A549 (cell line): ENCODE results near the gene PLAC8.

ENCODE experiments used
- BHLHE40 ChIP-seq: IDR thresholded peaks from 2 replicates; pipeline ENCODE4 v1.6.1; 2012; ENCODE audit warnings: low read depth, low read length, inconsistent platforms
- CEBPB ChIP-seq, 2 experiments: fragments of >200 bp in 1 of 2; sonication (Bioruptor Twin) in 1 of 2; formaldehyde crosslinking in 1 of 2; IDR thresholded peaks; 2 replicates each; pipeline ENCODE4 v1.6.1; 2012 to 2016
- KDM5A ChIP-seq: fragments of 200-600 bp; sonication (generic); IDR thresholded peaks from 2 replicates; pipeline ENCODE4 v1.6.1; 2016; ENCODE audit warnings: antibody characterized with exemption, mild to moderate bottlenecking
- MAFK ChIP-seq: fragments of 450-650 bp; IDR thresholded peaks from 2 replicates; pipeline ENCODE4 v1.6.1; 2014; ENCODE audit not compliant: partially characterized antibody
- MAX ChIP-seq: IDR thresholded peaks from 2 replicates; pipeline ENCODE4 v1.6.1; 2012
- MAZ ChIP-seq: fragments of 150-350 bp; IDR thresholded peaks from 2 replicates; pipeline ENCODE4 v1.6.1; 2014; ENCODE audit warnings: antibody characterized with exemption, low read depth, low read length, borderline replicate concordance
- MYC ChIP-seq: IDR thresholded peaks from 2 replicates; pipeline ENCODE4 v1.6.1; 2012; ENCODE audit warnings: mild to moderate bottlenecking, inconsistent platforms, low read length, improper control_type of control experiment, borderline replicate concordance
- PHF8 ChIP-seq: fragments of 200-600 bp; sonication (generic); IDR thresholded peaks from 2 replicates; pipeline ENCODE4 v1.6.1; 2016; ENCODE audit warnings: low read depth, mild to moderate bottlenecking, antibody characterized with exemption, moderate library complexity, borderline replicate concordance
- POLR2A ChIP-seq: IDR thresholded peaks from 2 replicates; pipeline ENCODE4 v1.6.1; 2012; ENCODE audit warnings: mild to moderate bottlenecking, low read length
- RAD21 ChIP-seq, 2 experiments: fragments of >200 bp in 1 of 2; sonication (Bioruptor Twin) in 1 of 2; formaldehyde crosslinking in 1 of 2; IDR thresholded peaks in 1 of 2; conservative IDR thresholded peaks in 1 of 2; 2 replicates in 1 of 2; 3 replicates in 1 of 2; pipeline ENCODE4 v1.6.1; 2012 to 2018; ENCODE audit warnings: inconsistent platforms in 1 of 2
- SMC3 ChIP-seq: fragments of >200 bp; sonication (Bioruptor Twin); formaldehyde crosslinking; IDR thresholded peaks from 3 replicates; pipeline ENCODE4 v1.6.1; 2018; ENCODE audit warnings: inconsistent platforms
- SREBF2 ChIP-seq: fragments of 450-650 bp; IDR thresholded peaks from 2 replicates; pipeline ENCODE4 v1.6.1; 2014; ENCODE audit warnings: mild to moderate bottlenecking, moderate library complexity
- TF ChIP-seq, protein P1 (sequence below): fragments of >200 bp; sonication (Bioruptor Twin); formaldehyde crosslinking; IDR thresholded peaks from 3 replicates; pipeline ENCODE4 v1.5.1; 2016
- TF ChIP-seq, protein P2 (sequence below): fragments of 150-350 bp; IDR thresholded peaks from 2 replicates; pipeline ENCODE4 v1.6.1; 2014; ENCODE audit warnings: low read depth, mild to moderate bottlenecking, low read length

DNA sequence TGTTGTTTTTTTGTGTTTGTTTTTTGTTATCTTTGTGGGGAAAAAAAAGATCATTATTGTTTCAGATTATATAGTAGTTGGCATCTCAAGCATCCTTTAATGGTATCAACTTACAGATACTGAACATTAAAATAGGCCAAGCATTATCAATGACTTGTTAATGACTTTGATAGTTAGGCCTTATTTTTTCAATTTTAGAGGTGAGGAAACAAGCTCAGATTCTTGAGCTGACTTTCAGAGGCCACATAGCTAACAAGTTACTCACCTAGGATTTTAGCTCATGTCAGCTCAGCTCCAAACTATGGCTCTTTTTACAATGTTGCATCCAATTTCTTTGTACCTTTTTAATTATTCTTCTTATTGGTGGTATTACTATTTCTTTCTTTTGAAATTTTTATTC lies 471 bp upstream of the PLAC8 start:
- no peak for TF ChIP-seq KDM5A
- TF ChIP-seq, protein P1, sequence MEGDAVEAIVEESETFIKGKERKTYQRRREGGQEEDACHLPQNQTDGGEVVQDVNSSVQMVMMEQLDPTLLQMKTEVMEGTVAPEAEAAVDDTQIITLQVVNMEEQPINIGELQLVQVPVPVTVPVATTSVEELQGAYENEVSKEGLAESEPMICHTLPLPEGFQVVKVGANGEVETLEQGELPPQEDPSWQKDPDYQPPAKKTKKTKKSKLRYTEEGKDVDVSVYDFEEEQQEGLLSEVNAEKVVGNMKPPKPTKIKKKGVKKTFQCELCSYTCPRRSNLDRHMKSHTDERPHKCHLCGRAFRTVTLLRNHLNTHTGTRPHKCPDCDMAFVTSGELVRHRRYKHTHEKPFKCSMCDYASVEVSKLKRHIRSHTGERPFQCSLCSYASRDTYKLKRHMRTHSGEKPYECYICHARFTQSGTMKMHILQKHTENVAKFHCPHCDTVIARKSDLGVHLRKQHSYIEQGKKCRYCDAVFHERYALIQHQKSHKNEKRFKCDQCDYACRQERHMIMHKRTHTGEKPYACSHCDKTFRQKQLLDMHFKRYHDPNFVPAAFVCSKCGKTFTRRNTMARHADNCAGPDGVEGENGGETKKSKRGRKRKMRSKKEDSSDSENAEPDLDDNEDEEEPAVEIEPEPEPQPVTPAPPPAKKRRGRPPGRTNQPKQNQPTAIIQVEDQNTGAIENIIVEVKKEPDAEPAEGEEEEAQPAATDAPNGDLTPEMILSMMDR = no peak
- TF ChIP-seq POLR2A = no peak
- no peak for TF ChIP-seq MAX
- TF ChIP-seq PHF8 = no peak
- TF ChIP-seq, protein P2, sequence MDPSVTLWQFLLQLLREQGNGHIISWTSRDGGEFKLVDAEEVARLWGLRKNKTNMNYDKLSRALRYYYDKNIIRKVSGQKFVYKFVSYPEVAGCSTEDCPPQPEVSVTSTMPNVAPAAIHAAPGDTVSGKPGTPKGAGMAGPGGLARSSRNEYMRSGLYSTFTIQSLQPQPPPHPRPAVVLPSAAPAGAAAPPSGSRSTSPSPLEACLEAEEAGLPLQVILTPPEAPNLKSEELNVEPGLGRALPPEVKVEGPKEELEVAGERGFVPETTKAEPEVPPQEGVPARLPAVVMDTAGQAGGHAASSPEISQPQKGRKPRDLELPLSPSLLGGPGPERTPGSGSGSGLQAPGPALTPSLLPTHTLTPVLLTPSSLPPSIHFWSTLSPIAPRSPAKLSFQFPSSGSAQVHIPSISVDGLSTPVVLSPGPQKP = no peak
- TF ChIP-seq MAZ = no peak
- TF ChIP-seq MAFK = no peak
- TF ChIP-seq CEBPB (IDR thresholded peaks at IDR 0.05) = no peak
- no peak for TF ChIP-seq SREBF2
- no peak for TF ChIP-seq MYC
- TF ChIP-seq RAD21 (conservative IDR thresholded peaks at IDR 0.05 in 1 of 2, IDR thresholded peaks at IDR 0.05 in 1 of 2) = no peak
- no peak for TF ChIP-seq BHLHE40
- no peak for TF ChIP-seq SMC3
